GM18907 (cell line): Measurements from ENCODE around the gene C2orf15.
"Not testable (repeated sequence)": the region's sequence is repeated elsewhere in the genome, so short reads cannot be mapped to it uniquely, and the experiment has no call there.

Experiments used
- ATAC-seq: cut with Tn5 transposase; IDR thresholded peaks from one replicate; pipeline ENCODE4 v1.9.1; 2021; ENCODE audit warnings: mild to moderate bottlenecking, moderate library complexity; ENCODE audit not compliant: unreplicated experiment

Gene C2orf15

DNA sequence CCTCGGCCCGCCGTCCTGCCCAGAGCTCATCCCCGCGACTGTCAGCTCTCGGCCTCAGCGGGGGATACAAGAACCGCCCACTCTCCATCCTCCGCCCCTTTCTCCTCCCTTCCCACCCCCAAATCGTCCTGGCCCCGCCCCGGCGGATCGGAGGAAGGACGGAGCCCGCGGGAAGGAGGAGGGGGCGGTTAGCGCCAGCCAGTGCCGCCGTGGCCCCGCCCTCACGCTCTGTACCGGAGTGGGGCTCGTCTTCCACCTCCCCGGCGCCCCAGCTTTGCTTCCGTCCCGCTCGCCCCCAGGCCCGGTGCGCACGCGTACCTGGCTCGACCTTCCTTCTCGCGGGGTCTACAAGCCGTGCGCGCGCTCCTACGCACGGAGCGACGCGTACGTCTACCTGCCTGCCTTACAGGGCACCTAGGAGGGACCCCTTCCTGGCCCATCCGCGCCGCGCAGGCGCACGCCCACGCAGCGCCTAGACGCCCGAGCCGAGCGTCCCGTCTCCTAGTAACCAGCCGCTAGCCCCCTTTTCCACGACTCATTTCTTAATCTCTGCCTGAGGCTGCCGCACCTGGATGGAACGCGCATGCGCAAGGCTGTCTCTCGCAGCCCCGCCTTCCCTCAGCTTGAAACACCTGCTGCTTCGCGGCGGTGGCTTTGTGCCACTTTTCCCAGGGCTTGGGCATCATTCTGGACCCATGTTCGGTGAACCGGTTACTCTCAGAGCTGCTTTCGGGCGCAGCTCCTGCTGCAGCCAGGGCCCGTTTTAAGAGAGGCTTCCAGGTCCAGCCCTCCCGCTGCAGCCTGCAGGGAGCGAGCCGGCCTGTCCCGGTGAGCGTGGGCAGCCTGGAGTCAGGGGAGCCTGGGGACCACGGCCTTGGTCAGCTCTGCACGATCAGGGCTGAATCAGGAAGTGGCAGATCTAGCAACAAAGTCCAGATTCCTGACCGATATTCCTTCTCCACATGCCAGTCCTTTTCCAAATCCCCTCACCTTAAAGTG, at the start of gene C2orf15:
C2orf15 (plus strand) TSS at position 598 of the 999 bp plus-strand sequence. CDS start 8,852 bp downstream, outside the sequence.
- peak; percentile 92 for ATAC-seq

DNA sequence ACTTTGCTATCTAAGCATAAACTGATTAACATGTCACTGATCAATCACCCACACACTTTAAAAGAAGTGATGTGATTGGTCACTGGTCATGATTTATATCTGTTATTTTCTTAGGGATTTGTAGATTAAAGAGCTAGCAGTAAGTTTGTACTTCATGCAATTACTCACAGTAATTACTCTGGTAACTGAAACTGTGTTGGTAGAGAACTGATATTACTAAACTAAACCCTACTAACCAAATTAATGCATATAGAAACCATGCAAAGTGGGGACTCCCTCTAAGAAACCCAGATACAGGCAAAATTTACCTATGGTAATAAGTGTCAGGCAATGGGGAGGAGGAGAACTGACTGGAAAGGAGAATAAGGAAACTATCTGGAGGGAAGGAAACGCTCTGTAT, 44.8 kb upstream of the C2orf15 start:
- ATAC-seq = no peak

DNA sequence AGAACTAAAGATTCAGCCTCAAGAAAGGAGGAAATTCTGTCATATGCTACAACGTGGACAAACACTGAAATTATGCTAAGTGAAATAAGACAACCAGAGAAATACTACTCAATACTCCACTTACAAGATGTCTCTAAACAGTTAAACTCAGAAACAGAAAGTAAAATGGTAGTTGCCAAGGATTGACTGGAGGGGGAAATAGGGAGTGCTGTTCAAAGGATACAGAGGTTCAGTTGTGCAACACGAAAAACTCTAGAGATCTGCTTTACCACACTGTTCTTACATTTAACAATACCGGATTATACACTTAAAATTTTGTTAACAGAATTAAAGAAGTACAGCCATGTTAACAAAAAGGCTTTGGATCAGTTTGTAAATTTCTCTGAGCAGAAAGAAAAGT, 39.8 kb upstream of the C2orf15 start:
- ATAC-seq = no peak

DNA sequence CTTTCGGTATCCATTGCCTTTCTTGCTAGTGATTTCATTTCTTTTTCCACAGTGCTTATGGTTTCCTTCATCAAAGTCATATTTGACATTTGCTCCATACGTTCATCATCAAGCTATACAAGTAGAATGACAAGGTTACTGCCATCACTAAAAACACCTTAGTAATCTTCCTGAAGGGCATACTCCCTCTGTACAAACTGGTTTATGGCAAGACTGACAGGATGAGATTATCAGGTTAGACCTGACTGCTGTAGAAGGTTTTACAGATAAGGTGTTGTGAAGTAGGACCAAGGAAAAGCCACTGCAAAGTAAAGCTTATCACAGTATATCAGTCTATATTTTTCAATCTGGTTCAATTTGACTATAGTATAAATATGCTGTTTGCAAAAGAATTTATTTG, 37.5 kb upstream of the C2orf15 start:
- ATAC-seq = no peak

- ATAC-seq = no peak
Measured at GRCh38 chr2:99106913-99107312, 34.6 kb upstream of the C2orf15 start.

- ATAC-seq = no peak
Measured at GRCh38 chr2:99111236-99111635, 30.3 kb upstream of the C2orf15 start.

- ATAC-seq = no peak
Measured at GRCh38 chr2:99111945-99112344, 29.6 kb upstream of the C2orf15 start.

DNA sequence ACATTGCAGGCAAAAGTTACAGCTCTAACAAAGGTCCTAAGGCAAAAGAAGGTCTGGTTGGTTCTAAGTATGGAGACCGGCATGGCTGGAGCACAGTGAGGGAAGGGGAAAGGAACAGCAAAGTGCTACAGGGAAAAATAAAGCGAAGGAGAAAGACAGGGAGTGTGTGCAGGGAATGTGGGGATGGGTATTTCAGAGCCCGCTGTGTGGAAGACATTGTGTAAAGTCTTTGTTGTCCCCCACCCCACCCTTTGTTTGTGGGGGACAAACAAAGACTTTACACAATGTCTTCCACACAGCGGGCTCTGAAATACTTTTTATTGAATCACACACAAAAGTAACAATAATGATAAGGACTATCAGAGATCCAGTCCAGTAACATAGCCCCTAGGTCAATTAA, 28.9 kb upstream of the C2orf15 start:
- no peak for ATAC-seq

DNA sequence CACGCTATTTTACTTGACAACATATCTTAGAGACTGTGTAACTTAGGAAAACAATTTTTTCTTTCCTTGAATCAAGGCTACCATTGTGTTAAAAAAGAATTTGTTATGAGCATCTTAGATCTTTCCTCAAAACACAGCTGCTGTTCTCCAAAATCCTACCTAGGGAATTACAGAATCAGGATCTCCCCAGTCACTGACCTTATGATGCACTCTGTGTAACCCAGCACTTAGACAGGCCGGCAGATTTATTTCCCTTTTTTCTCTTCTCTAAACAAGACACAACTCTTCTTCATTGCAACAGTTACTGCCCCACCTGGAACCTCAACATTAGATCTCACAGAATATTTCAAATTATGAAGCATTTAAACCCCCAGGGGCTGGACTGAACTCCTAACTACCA, 13.5 kb upstream of the C2orf15 start:
- ATAC-seq = no peak

DNA sequence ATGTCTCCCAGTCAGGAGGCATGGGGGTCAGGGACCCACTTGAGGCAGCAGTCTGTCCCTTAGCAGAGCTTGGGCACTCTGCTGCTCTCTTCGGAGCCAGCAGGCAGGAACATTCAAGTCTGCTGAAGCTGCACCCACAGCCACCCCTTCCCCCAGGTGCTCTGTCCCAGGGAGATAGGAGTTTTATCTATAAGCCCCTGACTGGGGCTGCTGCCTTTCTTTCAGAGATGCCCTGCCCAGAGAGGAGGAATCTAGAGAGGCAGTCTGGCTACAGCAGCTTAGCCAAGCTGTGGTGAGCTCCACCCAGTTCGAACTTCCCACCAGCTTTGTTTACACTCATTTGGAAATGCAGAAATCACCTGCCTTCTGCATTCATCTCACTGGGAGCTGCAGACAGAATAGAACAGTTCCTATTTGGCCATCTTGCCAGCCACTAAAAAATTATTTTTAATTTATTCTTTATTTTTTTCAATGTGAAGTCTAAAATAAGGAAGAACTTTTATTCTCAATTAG, 6.4 kb upstream of the C2orf15 start:
- ATAC-seq = not testable (repeated sequence)

DNA sequence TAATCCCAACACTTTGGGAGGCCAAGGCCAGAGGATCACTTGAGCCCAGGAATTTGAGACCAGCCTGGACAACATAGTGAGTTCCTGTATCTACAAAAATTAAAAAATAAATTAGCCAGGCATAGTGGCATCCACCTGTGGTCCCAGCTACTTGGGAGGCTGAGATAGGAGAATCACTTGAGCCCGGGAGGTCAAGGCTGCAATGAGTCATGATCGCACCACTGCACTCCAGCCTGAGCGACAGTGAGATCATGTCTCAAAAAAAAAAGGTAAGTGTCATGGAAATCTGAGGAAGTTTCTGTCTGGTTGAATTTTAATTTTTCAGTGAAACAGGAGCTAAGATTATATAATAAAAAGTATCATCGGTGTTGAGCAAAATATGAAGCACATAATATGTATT, 2.5 kb upstream of the C2orf15 start:
- no peak for ATAC-seq

- ATAC-seq = no peak
Measured at GRCh38 chr2:99140056-99140859, 1.2 kb upstream of the C2orf15 start.

DNA sequence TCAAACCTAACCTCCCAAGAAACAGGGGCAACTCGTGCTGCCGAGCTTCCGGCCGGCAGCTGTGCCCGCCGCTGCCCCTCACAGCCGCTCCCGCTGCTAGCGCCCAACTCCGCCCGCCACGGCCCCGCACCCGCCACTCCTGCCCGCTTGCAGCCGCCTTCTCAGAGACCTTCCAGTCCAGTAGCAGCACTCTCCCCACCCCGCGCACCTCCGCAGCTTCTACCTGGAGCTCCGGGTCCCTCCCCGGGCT, 722 bp upstream of the C2orf15 start:
- peak; percentile 46 for ATAC-seq

- no peak for ATAC-seq
Measured at GRCh38 chr2:99150706-99151105, 9.2 kb downstream of the C2orf15 start.

DNA sequence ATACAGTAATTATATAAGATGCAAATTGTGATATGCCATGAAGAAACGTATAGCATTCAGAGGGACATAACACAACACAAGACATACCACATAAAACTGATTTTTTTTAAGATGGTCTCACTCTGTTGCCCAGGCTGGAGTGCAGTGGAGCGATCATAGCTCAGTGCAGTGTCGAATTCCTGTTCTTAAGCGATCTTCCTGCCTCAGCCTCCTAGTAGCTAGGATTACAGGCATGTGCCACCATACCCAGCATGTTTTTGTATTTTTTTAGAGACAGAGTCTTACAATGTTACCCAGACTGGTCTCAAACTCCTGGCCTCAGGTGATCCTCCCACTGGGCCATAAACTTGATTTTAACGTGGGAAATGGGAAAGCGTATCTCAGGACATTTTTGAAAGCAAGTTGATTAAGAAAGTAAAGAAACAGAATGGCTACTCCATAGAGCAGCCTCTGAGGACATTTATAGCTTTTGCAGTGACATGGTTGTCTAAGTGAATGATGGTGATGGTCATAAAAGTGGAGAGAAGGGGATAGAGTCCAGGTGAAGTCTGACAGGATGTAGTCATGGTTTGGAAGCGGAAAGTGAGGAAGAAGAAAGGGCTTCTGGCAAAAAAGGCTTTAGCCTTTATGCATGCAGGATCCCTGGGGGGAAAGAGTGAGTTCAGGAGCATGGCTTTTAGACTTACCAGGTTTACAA, 10.8 kb downstream of the C2orf15 start:
- no peak for ATAC-seq

DNA sequence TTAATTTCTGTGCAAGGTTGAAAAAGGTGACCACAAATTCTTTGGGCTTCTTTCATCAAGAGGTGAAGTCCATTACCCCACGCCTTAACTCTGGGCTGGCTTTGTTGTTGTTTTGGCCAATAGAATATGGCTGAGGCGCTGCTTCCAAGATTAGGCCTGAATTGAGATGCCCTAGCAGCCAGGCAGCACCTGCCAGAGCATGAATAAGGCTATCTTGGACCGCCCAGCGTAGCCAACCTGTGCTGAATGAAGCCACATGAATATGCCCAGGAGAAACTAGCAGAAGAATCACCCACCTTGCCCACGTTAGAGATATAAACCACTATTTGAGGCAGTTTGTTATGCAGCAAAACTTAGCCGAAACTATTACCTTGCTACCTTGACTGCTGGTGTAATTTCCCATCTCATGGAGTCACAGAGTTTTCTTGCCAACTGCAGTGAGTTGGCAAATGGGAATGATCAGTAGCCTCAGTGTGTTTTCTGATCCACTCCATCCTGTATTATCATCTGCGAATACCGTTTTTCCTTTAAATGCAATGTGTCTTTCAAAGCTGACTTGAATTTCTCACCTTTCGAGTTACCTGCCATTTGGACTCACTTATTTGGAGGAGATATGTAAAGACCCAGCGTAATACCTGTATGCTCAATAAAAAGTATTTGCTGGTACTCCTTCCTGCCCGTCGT, 12.6 kb downstream of the C2orf15 start:
- ATAC-seq = no peak

GRCh38 chr2:99154643-99155536, 13.4 kb downstream of the C2orf15 start, which contains the start of the genes LIPT1 and TSGA10:
Gene LIPT1, plus strand, starts transcription at chr2:99154967. Its CDS starts 6,991 bp downstream, at chr2:99161958.
Gene TSGA10, minus strand, starts transcription at chr2:99154942. Its CDS starts 45,503 bp downstream, at chr2:99109439.
- peak; percentile 95 for ATAC-seq

DNA sequence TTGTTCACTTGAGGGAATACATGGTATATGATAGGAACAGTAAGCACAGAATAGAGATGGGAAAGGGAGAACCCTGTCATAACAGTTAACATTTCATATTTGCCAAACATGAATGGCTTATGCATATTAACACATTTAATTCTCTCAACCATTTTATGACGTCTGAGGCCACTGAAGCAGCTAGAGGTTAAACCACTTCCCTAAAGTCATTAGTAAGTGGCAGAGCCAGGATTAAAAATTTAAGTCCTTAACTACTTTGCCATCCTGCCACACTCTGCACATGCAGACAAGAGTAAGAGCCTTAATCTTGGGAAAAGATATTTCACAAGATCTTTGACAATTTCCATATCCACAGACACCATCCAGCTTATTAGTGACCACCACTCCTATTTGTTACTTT, 15.4 kb downstream of the C2orf15 start:
- no peak for ATAC-seq

DNA sequence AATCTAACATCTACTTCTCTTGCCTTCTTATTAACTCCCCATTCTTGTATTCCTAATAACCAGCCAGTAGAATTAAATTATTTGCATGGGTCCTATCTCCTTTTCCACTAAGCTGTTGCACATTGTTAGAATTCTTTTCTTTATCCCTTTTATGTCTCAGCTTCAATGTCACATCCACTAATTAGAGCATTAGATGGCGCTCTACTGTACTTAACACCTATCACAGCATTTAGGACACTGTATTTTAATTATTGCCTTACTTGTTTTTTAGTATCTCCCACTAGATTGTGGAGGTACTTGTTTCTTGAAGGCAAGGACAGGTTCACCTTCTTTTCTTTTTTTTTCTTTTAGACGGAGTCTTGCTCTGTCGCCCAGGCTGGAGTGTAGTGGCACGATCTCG, 17.1 kb downstream of the C2orf15 start:
- ATAC-seq = no peak
